DND-41 (cell line): ENCODE results near the gene NCLN.
A peak's percentile ranks its signal among the peaks of the same experiment; 100 is the strongest.

ENCODE experiments used
- ATAC-seq: fragments of 200-7000 bp; cut with Tn5 transposase; 3 replicates; pipeline ENCODE4 v1.9.1; 2021; ENCODE audit warnings: low read depth; ENCODE audit not compliant: insufficient read depth
- DNase-seq: peaks from one replicate; pipeline ENCODE4 v3.0.0-alpha.2; 2020
- H2AFZ ChIP-seq: 2 replicates; pipeline ENCODE4 v1.6.0; 2012; ENCODE audit warnings: low read depth, low read length
- H3K27ac ChIP-seq: 2 replicates; pipeline ENCODE4 v1.5.1; 2012; ENCODE audit warnings: low read length, inconsistent platforms
- H3K27me3 ChIP-seq: fragments of 200-600 bp; sonication (generic); 2 replicates; pipeline ENCODE4 v1.6.0; 2012; ENCODE audit warnings: low read length, mild to moderate bottlenecking, inconsistent platforms; ENCODE audit not compliant: insufficient read depth, poor library complexity
- H3K36me3 ChIP-seq: 2 replicates; pipeline ENCODE4 v1.5.1; 2012; ENCODE audit warnings: low read length, inconsistent platforms; ENCODE audit not compliant: insufficient read depth
- H3K4me1 ChIP-seq: 2 replicates; pipeline ENCODE4 v1.5.1; 2012; ENCODE audit warnings: mild to moderate bottlenecking, low read length; ENCODE audit not compliant: insufficient read depth
- H3K4me2 ChIP-seq: 2 replicates; pipeline ENCODE4 v1.6.0; 2012; ENCODE audit warnings: mild to moderate bottlenecking, moderate library complexity, low read length, inconsistent platforms; ENCODE audit not compliant: insufficient read depth
- H3K4me3 ChIP-seq, 2 experiments: fragments of 200-600 bp in 1 of 2; shearing (Covaris generic) in 1 of 2; 2 replicates each; pipeline ENCODE4 v1.5.1; 2012 to 2016; ENCODE audit warnings: inconsistent platforms in 2 of 2, low read length in 2 of 2, mild to moderate bottlenecking in 2 of 2, low read depth in 1 of 2, moderate library complexity in 1 of 2
- H3K79me2 ChIP-seq: 2 replicates; pipeline ENCODE4 v1.6.0; 2012; ENCODE audit warnings: low read length, inconsistent platforms; ENCODE audit not compliant: insufficient read depth
- H3K9ac ChIP-seq: 2 replicates; pipeline ENCODE4 v1.6.0; 2012; ENCODE audit warnings: low read depth, mild to moderate bottlenecking, inconsistent platforms, low read length, moderate library complexity
- H3K9me3 ChIP-seq: 2 replicates; pipeline ENCODE4 v1.5.1; 2012; ENCODE audit warnings: low read length, moderate library complexity, mild to moderate bottlenecking, inconsistent platforms; ENCODE audit not compliant: insufficient read depth, severe bottlenecking
- H4K20me1 ChIP-seq: 2 replicates; pipeline ENCODE4 v1.6.0; 2012; ENCODE audit warnings: low read length; ENCODE audit not compliant: insufficient read depth
- EZH2 ChIP-seq: IDR thresholded peaks from 3 replicates; pipeline ENCODE4 v1.6.1; 2012; ENCODE audit warnings: borderline replicate concordance, low read depth, mild to moderate bottlenecking, moderate library complexity, low read length, inconsistent platforms; ENCODE audit not compliant: severe bottlenecking
- TF ChIP-seq, protein P1 (sequence below): IDR thresholded peaks from 2 replicates; pipeline ENCODE4 v1.5.1; 2012; ENCODE audit warnings: borderline replicate concordance, low read length, moderate library complexity, mild to moderate bottlenecking; ENCODE audit not compliant: poor library complexity, severe bottlenecking; ENCODE audit errors: extremely low read depth

Gene NCLN

DNA sequence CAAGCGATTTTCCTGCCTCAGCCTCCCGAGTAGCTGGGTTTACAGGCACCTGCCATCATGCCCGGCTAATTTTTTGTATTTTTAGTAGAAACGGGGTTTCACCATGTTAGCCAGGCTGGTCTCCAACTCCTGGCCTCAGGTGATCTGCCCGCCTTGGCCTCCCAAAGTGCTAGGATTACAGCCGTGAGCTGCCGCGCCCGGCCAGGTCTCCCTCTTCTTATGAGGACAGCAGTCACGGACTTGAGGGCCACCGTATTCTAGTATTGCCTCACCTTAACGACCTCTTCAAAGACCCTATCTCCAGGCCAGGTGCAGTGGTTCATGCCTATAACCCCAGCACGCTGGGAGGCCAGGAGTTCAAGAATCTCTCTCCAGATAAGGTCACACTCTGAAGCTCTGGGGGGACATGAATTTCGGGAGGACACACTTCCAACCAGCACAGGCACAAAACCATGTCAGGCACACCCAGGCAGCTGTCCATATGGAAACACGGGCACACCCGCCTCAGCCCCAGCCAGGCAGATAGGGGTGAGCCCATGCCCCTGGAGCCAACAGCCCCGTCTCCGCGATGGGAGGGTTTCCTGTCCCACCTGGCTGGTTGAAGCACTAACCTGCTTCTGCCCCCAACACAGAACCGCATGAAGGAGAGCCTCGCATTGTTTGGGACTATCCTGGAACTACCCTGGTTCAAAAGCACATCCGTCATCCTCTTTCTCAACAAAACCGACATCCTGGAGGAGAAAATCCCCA is 28.5 kb upstream of the NCLN start:
- TF ChIP-seq, protein P1, sequence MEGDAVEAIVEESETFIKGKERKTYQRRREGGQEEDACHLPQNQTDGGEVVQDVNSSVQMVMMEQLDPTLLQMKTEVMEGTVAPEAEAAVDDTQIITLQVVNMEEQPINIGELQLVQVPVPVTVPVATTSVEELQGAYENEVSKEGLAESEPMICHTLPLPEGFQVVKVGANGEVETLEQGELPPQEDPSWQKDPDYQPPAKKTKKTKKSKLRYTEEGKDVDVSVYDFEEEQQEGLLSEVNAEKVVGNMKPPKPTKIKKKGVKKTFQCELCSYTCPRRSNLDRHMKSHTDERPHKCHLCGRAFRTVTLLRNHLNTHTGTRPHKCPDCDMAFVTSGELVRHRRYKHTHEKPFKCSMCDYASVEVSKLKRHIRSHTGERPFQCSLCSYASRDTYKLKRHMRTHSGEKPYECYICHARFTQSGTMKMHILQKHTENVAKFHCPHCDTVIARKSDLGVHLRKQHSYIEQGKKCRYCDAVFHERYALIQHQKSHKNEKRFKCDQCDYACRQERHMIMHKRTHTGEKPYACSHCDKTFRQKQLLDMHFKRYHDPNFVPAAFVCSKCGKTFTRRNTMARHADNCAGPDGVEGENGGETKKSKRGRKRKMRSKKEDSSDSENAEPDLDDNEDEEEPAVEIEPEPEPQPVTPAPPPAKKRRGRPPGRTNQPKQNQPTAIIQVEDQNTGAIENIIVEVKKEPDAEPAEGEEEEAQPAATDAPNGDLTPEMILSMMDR: no peak
- TF ChIP-seq EZH2: no peak
- Histone ChIP-seq H3K9ac (no peak overlapping the region), H3K4me2 (no peak overlapping the region), H3K27ac (peak overlapping the region; percentile 93), H3K79me2 (peaks cover 83% of the 10 kb centered on the region), H3K4me1 (peaks cover 41% of the 10 kb centered on the region), H3K9me3 (peaks cover 5% of the 10 kb centered on the region), H4K20me1 (peaks cover 7% of the 10 kb centered on the region; the same call in 1 of the 2 replicates), H3K4me3 (no peak overlapping the region), H3K27me3 (no peaks in the 10 kb centered on the region), H2AFZ (no peak overlapping the region), H3K36me3 (peaks cover 96% of the 10 kb centered on the region)
- no peak for ATAC-seq
- DNase-seq: no peak

DNA sequence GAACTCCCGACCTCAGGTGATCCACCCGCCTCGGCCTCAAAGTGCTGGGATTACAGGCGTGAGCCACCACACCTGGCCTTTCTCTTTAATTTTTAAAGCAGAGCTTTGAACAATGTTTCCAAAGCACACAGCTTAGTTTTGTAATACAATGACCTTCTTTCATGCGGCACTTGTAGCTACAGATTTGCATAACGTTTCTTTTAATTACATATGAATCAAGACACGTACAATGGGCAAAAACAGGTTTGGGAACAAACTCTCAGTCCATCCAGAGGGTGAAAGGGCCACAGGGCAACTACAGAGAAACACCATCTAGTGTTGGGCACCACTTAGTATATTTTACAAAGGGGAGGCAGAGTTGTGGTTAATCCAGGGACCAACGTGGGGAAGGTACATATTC is 26.2 kb upstream of the NCLN start:
- ATAC-seq: no peak
- Histone ChIP-seq H4K20me1 (peaks cover 15% of the 10 kb centered on the region; the same call in 1 of the 2 replicates), H3K9me3 (no peaks in the 10 kb centered on the region), H3K9ac (no peak overlapping the region), H3K36me3 (peaks cover 96% of the 10 kb centered on the region), H3K4me3 (no peak overlapping the region), H3K4me1 (peaks cover 18% of the 10 kb centered on the region), H3K4me2 (no peak overlapping the region), H3K27me3 (no peaks in the 10 kb centered on the region), H3K27ac (peak overlapping the region; percentile 49), H3K79me2 (peaks cover 76% of the 10 kb centered on the region), H2AFZ (no peak overlapping the region)
- no peak for TF ChIP-seq EZH2
- TF ChIP-seq, protein P1: no peak
- no peak for DNase-seq

DNA sequence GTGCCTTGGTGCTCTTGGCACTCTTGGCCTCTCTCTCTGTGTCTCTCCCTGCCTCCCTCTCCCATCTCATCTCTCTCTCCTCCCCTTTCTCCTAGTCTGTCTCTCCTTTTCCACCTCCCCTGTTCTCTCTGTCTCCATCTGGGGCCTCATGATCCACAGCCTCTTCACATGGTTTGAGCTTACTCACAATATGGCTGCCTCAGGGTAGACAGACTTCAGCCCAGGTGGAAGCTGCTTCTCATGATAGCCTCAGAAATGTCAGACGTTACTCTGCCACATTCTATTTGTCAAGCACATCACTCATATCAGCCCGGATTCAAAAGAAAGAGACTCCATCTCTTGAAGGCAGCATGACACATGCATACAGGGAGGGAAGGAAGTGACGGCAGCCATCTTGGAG is 25.5 kb upstream of the NCLN start:
- Histone ChIP-seq H3K79me2 (peaks cover 70% of the 10 kb centered on the region), H3K9me3 (no peaks in the 10 kb centered on the region), H3K9ac (no peak overlapping the region), H3K4me2 (no peak overlapping the region), H2AFZ (no peak overlapping the region), H4K20me1 (peaks cover 15% of the 10 kb centered on the region; the same call in 1 of the 2 replicates), H3K27me3 (no peaks in the 10 kb centered on the region), H3K36me3 (peaks cover 93% of the 10 kb centered on the region), H3K4me1 (peaks cover 11% of the 10 kb centered on the region), H3K27ac (peak overlapping the region; percentile 49), H3K4me3 (no peak overlapping the region)
- DNase-seq: no peak
- ATAC-seq: no peak
- TF ChIP-seq, protein P1: no peak

DNA sequence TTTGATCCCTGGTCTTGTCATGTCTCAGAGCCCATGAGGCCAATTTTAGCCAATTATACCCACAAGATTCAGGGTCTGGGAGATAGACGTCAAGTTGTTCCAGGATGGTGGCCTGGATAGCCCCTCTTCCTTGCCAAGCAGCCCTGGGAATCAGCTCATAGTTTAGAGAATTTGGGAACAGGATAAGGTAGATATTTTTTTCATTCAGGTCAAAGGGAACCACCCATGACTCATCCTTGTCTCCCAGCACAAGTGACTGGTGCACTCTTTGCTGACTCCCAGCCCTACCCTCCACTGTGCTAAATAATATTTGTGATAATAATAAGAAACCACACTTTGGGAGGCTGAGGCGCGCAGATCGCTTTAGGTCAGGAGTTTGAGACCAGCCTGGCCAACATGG is 24.3 kb upstream of the NCLN start:
- Histone ChIP-seq H3K4me1 (no peaks in the 10 kb centered on the region; the same call in 1 of the 2 replicates), H4K20me1 (peaks cover 16% of the 10 kb centered on the region; the same call in 1 of the 2 replicates), H3K9ac (no peak overlapping the region), H3K36me3 (peaks cover 90% of the 10 kb centered on the region), H3K79me2 (peaks cover 62% of the 10 kb centered on the region), H3K4me2 (no peak overlapping the region), H3K9me3 (no peaks in the 10 kb centered on the region), H3K4me3 (no peak overlapping the region), H3K27ac (peak overlapping the region; percentile 49), H2AFZ (no peak overlapping the region), H3K27me3 (no peaks in the 10 kb centered on the region)
- ATAC-seq (no peak), DNase-seq (no peak)
- TF ChIP-seq, protein P1: no peak
- no peak for TF ChIP-seq EZH2
